ENCODE results near the gene TMEM178B. TPM values are rescaled to one million over a fixed set of nuclear protein-coding genes. Genes with fewer than 3 reads are reported as not detected.

TMEM178B gene
- total RNA-seq, 2 experiments from 2014 or later = not detected

GRCh38 chr7:141359262-141359661, 285.4 kb downstream of the TMEM178B start:
- no peaks in the 10 kb centered on the region for H3K4me1 ChIP-seq (ENCODE audit: insufficient read depth, low read length)
- DNase-seq (no peak), ATAC-seq (ENCODE audit: poor library complexity) (no peak)
- Mint-ChIP-seq H3K9me3 (no peaks in the 10 kb centered on the region), H3K27me3 (peaks cover 15% of the 10 kb centered on the region), H3K36me3 (ENCODE audit: low read depth) (no peaks in the 10 kb centered on the region), H3K27ac (no peak overlapping the region), H3K4me3 (no peak overlapping the region), H3K4me1 (ENCODE audit: low read depth) (no peaks in the 10 kb centered on the region)
- no peaks in the 10 kb centered on the region for H3K27me3 ChIP-seq (ENCODE audit: control insufficient read depth in 1 of 2, insufficient read depth in 2 of 2, low read length in 2 of 2)
- H3K9me3 ChIP-seq (ENCODE audit: control insufficient read depth in 1 of 2, insufficient read depth in 1 of 2, low read length in 2 of 2) = no peaks in the 10 kb centered on the region
- no peak overlapping the region for H3K4me3 ChIP-seq (ENCODE audit: low read length)
- ChIA-PET POLR2A (no interaction called here), CTCF (no interaction called here)
- intact Hi-C loops (cut with DNase I, micrococcal nuclease) = no loop called here
- TF ChIP-seq, protein P1, sequence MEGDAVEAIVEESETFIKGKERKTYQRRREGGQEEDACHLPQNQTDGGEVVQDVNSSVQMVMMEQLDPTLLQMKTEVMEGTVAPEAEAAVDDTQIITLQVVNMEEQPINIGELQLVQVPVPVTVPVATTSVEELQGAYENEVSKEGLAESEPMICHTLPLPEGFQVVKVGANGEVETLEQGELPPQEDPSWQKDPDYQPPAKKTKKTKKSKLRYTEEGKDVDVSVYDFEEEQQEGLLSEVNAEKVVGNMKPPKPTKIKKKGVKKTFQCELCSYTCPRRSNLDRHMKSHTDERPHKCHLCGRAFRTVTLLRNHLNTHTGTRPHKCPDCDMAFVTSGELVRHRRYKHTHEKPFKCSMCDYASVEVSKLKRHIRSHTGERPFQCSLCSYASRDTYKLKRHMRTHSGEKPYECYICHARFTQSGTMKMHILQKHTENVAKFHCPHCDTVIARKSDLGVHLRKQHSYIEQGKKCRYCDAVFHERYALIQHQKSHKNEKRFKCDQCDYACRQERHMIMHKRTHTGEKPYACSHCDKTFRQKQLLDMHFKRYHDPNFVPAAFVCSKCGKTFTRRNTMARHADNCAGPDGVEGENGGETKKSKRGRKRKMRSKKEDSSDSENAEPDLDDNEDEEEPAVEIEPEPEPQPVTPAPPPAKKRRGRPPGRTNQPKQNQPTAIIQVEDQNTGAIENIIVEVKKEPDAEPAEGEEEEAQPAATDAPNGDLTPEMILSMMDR (IDR thresholded peaks at IDR 0.05) = no peak
- no peaks in the 10 kb centered on the region for H3K36me3 ChIP-seq (ENCODE audit: insufficient read depth, low read length)
- no peak overlapping the region for H3K27ac ChIP-seq (ENCODE audit: low read depth in 1 of 2, low read length in 2 of 2)

GRCh38 chr7:141359740-141360415, 286.0 kb downstream of the TMEM178B start:
- POLR2A ChIA-PET = no interaction called here

DNA sequence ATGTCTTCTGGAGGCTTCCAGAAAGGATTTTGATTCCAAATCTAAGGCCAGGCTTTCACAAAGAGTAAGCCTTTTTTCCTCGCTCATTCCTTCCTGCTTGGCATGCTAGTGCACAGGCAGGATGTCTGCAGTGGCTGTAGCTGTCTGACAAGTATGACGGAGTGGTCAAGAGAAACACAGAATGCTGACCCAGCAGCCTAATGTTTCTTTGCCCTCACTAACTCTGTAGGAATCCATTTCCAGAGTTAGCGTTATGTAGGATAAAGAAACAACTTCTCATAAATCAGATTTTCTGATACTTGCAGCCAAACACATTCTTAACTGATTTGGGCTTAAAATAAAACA, 286.5 kb downstream of the TMEM178B start:
- Histone ChIP-seq H3K9me3 (ENCODE audit: control insufficient read depth in 1 of 2, insufficient read depth in 1 of 2, low read length in 2 of 2) (no peaks in the 10 kb centered on the region), H3K36me3 (ENCODE audit: insufficient read depth, low read length) (no peaks in the 10 kb centered on the region), H3K4me3 (ENCODE audit: low read length) (no peak overlapping the region), H3K27ac (ENCODE audit: low read depth in 1 of 2, low read length in 2 of 2) (no peak overlapping the region), H3K4me1 (ENCODE audit: insufficient read depth, low read length) (no peaks in the 10 kb centered on the region), H3K27me3 (ENCODE audit: control insufficient read depth in 1 of 2, insufficient read depth in 2 of 2, low read length in 2 of 2) (no peaks in the 10 kb centered on the region)
- DNase-seq (no peak), ATAC-seq (ENCODE audit: poor library complexity) (no peak)
- Mint-ChIP-seq H3K4me1 (ENCODE audit: low read depth) (no peaks in the 10 kb centered on the region), H3K4me3 (no peak overlapping the region), H3K36me3 (ENCODE audit: low read depth) (no peaks in the 10 kb centered on the region), H3K27ac (no peak overlapping the region), H3K27me3 (peaks cover 15% of the 10 kb centered on the region), H3K9me3 (no peaks in the 10 kb centered on the region)
- TF ChIP-seq, protein P1 (IDR thresholded peaks at IDR 0.05) = no peak
- intact Hi-C loops (cut with DNase I, micrococcal nuclease) = no loop called here
- ChIA-PET CTCF (no interaction called here), POLR2A (no interaction called here)

More at GRCh38 chr7:141359740-141360415, 286.0 kb downstream of the TMEM178B start:
- no peaks in the 10 kb centered on the region for H3K9me3 ChIP-seq (ENCODE audit: control insufficient read depth in 1 of 2, insufficient read depth in 1 of 2, low read length in 2 of 2)
- no peak overlapping the region for H3K27ac Mint-ChIP-seq
- intact Hi-C loops (cut with DNase I, micrococcal nuclease) = no loop called here
- ATAC-seq (ENCODE audit: poor library complexity) (no peak), DNase-seq (no peak)
- H3K4me3 ChIP-seq (ENCODE audit: low read length) = no peak overlapping the region
- H3K36me3 ChIP-seq (ENCODE audit: insufficient read depth, low read length) = no peaks in the 10 kb centered on the region
- H3K27me3 ChIP-seq (ENCODE audit: control insufficient read depth in 1 of 2, insufficient read depth in 2 of 2, low read length in 2 of 2) = no peaks in the 10 kb centered on the region
- H3K4me1 Mint-ChIP-seq (ENCODE audit: low read depth) = no peaks in the 10 kb centered on the region
- H3K9me3 Mint-ChIP-seq = no peaks in the 10 kb centered on the region
- no peaks in the 10 kb centered on the region for H3K36me3 Mint-ChIP-seq (ENCODE audit: low read depth)
- CTCF ChIA-PET = no interaction called here
- TF ChIP-seq, protein P1 (IDR thresholded peaks at IDR 0.05) = no peak
- peaks cover 15% of the 10 kb centered on the region for H3K27me3 Mint-ChIP-seq
- H3K4me3 Mint-ChIP-seq = no peak overlapping the region
- H3K27ac ChIP-seq (ENCODE audit: low read depth in 1 of 2, low read length in 2 of 2) = no peak overlapping the region
- no peaks in the 10 kb centered on the region for H3K4me1 ChIP-seq (ENCODE audit: insufficient read depth, low read length)

All from CD4-positive, alpha-beta T cell (primary cell).